Hepatocyte (in vitro differentiated cells): ENCODE results near the gene VPS16. TPM values are rescaled to one million over a fixed set of nuclear protein-coding genes. Genes with fewer than 3 reads are reported as not detected.

Source experiments
- DNase-seq: peaks from one replicate; pipeline ENCODE4 v3.0.0-alpha.2; 2016; ENCODE audit warnings: low spot score
- H2AFZ ChIP-seq: fragments of 200-600 bp; sonication (generic); 2 replicates; pipeline ENCODE4 v1.6.0; 2016; ENCODE audit warnings: antibody characterized with exemption, mild to moderate bottlenecking
- H3K27ac ChIP-seq: fragments of 200-600 bp; sonication (generic); 2 replicates; pipeline ENCODE4 v1.5.1; 2016; ENCODE audit warnings: mild to moderate bottlenecking
- H3K27me3 ChIP-seq: fragments of 200-600 bp; sonication (generic); 2 replicates; pipeline ENCODE4 v1.6.1; 2016
- H3K36me3 ChIP-seq: fragments of 200-600 bp; sonication (generic); replicated peaks from 2 replicates; pipeline ENCODE4 v1.5.1; 2016; ENCODE audit warnings: low read depth; ENCODE audit not compliant: insufficient read depth
- H3K4me1 ChIP-seq: fragments of 200-600 bp; sonication (generic); 2 replicates; pipeline ENCODE4 v1.5.1; 2016; ENCODE audit warnings: mild to moderate bottlenecking, moderate library complexity; ENCODE audit not compliant: insufficient read depth
- H3K4me2 ChIP-seq: fragments of 200-600 bp; sonication (generic); 2 replicates; pipeline ENCODE4 v1.6.0; 2016
- H3K4me3 ChIP-seq: fragments of 200-600 bp; sonication (generic); 2 replicates; pipeline ENCODE4 v1.5.1; 2016; ENCODE audit warnings: mild to moderate bottlenecking
- H3K79me2 ChIP-seq: fragments of 200-600 bp; sonication (generic); 2 replicates; pipeline ENCODE4 v1.6.0; 2017; ENCODE audit warnings: mild to moderate bottlenecking
- H3K9me2 ChIP-seq: fragments of 200-600 bp; sonication (generic); replicated peaks from 2 replicates; pipeline ENCODE4 v1.6.0; 2017; ENCODE audit warnings: mild to moderate bottlenecking; ENCODE audit not compliant: insufficient read depth
- H3K9me3 ChIP-seq: fragments of 200-600 bp; sonication (generic); 2 replicates; pipeline ENCODE4 v1.5.1; 2016; ENCODE audit warnings: low read depth, mild to moderate bottlenecking
- H4K20me1 ChIP-seq: fragments of 200-600 bp; sonication (generic); 2 replicates; pipeline ENCODE4 v1.6.0; 2016; ENCODE audit warnings: mild to moderate bottlenecking; ENCODE audit not compliant: insufficient read depth, poor library complexity, severe bottlenecking
- CTCF ChIP-seq: fragments of 200-600 bp; sonication (generic); IDR thresholded peaks from 2 replicates; pipeline ENCODE4 v1.5.1; 2016; ENCODE audit warnings: antibody characterized with exemption, mild to moderate bottlenecking; ENCODE audit not compliant: poor library complexity
- EZH2 ChIP-seq: fragments of 200-600 bp; sonication (generic); IDR thresholded peaks from 2 replicates; pipeline ENCODE4 v1.6.1; 2016; ENCODE audit warnings: antibody characterized with exemption, mild to moderate bottlenecking, borderline replicate concordance
- EZH2phosphoT487 ChIP-seq: fragments of 200-600 bp; sonication (generic); IDR thresholded peaks from one replicate; pipeline ENCODE4 v1.6.1; 2018; ENCODE audit warnings: antibody characterized with exemption, mild to moderate bottlenecking, low read depth, moderate library complexity; ENCODE audit not compliant: unreplicated experiment, severe bottlenecking
- WGBS: methylation state at CpG from one replicate; pipeline ENCODE4 v1.1.6; 2016; ENCODE audit warnings: low lambda C conversion rate; ENCODE audit errors: missing lambda C conversion rate; 5-methylcytosine and 5-hydroxymethylcytosine counted together
- polyA plus RNA-seq: library from polyadenylated mRNA; unstranded; fragments of >200 nt; fragmentation: Nextera tagmentation; extraction: Ambion mirVana; gene quantifications from 2 replicates; pipeline ENCODE4 v1.2.1, GENCODE V29; 2016
- total RNA-seq: library from RNA; depleted of rRNA; stranded (reverse); fragments of >200 nt; gene quantifications from 2 replicates; pipeline ENCODE4 v1.2.3, GENCODE V29; 2014

The VPS16 gene
- total and polyA plus RNA-seq, 2 experiments from 2014 or later: 34.6 to 42.9 TPM

GRCh38 chr20:2817891-2818595, 22.5 kb upstream of the VPS16 start:
- TF ChIP-seq EZH2 (no peak), EZH2phosphoT487 (no peak)

GRCh38 chr20:2820084-2820895, 20.3 kb upstream of the VPS16 start:
- Histone ChIP-seq H3K9me2 (no peaks in the 10 kb centered on the region), H3K79me2 (no peaks in the 10 kb centered on the region), H3K27me3 (peaks cover 8% of the 10 kb centered on the region), H3K27ac (peak overlapping the region; percentile 74), H4K20me1 (no peaks in the 10 kb centered on the region), H3K36me3 (no peaks in the 10 kb centered on the region), H3K4me1 (peaks cover 23% of the 10 kb centered on the region), H2AFZ (peak overlapping the region; percentile 66), H3K9me3 (no peaks in the 10 kb centered on the region), H3K4me3 (no peak overlapping the region), H3K4me2 (peak overlapping the region; percentile 68)
- 21% methylated on average over 27 of the region's 32 CpGs for WGBS
- TF ChIP-seq EZH2phosphoT487: no peak
- TF ChIP-seq EZH2: peak; percentile 58
- peak; percentile 32 for DNase-seq

More at GRCh38 chr20:2817891-2818595, 22.5 kb upstream of the VPS16 start:
- no peaks in the 10 kb centered on the region for H3K36me3 ChIP-seq
- H3K9me2 ChIP-seq: no peaks in the 10 kb centered on the region
- H3K4me3 ChIP-seq: no peak overlapping the region
- no peak overlapping the region for H2AFZ ChIP-seq
- H3K79me2 ChIP-seq: no peaks in the 10 kb centered on the region
- peaks cover 8% of the 10 kb centered on the region for H3K27me3 ChIP-seq
- no peaks in the 10 kb centered on the region for H4K20me1 ChIP-seq
- H3K9me3 ChIP-seq: no peaks in the 10 kb centered on the region
- 79% methylated on average over 7 of the region's 7 CpGs for WGBS
- no peak overlapping the region for H3K4me2 ChIP-seq
- no peak overlapping the region for H3K27ac ChIP-seq
- DNase-seq: no peak
- H3K4me1 ChIP-seq: peaks cover 27% of the 10 kb centered on the region

GRCh38 chr20:2820896-2821869, 19.4 kb upstream of the VPS16 start:
- H3K4me3 ChIP-seq: no peak overlapping the region
- no peak for DNase-seq
- no peak for TF ChIP-seq CTCF
- TF ChIP-seq EZH2phosphoT487: no peak
- TF ChIP-seq EZH2: peak; percentile 44
- no peaks in the 10 kb centered on the region for H3K79me2 ChIP-seq
- H3K27me3 ChIP-seq: peaks cover 14% of the 10 kb centered on the region
- H3K4me1 ChIP-seq: peaks cover 23% of the 10 kb centered on the region
- no peaks in the 10 kb centered on the region for H4K20me1 ChIP-seq
- peak overlapping the region; percentile 74 for H3K27ac ChIP-seq
- no peaks in the 10 kb centered on the region for H3K36me3 ChIP-seq
- H2AFZ ChIP-seq: peak overlapping the region; percentile 66
- WGBS: 16% methylated on average over 19 of the region's 68 CpGs
- H3K4me2 ChIP-seq: peak overlapping the region; percentile 68
- no peaks in the 10 kb centered on the region for H3K9me3 ChIP-seq
- no peaks in the 10 kb centered on the region for H3K9me2 ChIP-seq

GRCh38 chr20:2822073-2822472, 18.5 kb upstream of the VPS16 start:
- H3K4me2 ChIP-seq: no peak overlapping the region

More at GRCh38 chr20:2822073-2822472, 18.5 kb upstream of the VPS16 start:
- no CpG with 5 or more reads among the region's 5 CpGs for WGBS
- Histone ChIP-seq H3K79me2 (no peaks in the 10 kb centered on the region), H3K27ac (no peak overlapping the region), H3K36me3 (no peaks in the 10 kb centered on the region), H2AFZ (no peak overlapping the region), H3K4me3 (no peak overlapping the region), H4K20me1 (no peaks in the 10 kb centered on the region), H3K9me2 (no peaks in the 10 kb centered on the region), H3K27me3 (peaks cover 21% of the 10 kb centered on the region), H3K9me3 (no peaks in the 10 kb centered on the region), H3K4me1 (peaks cover 23% of the 10 kb centered on the region)
- no peak for DNase-seq
- TF ChIP-seq EZH2phosphoT487 (no peak), EZH2 (no peak), CTCF (no peak)
